Measurements from ENCODE around the gene SLC9A9.
"Not testable (repeated sequence)": the region's sequence is repeated elsewhere in the genome, so short reads cannot be mapped to it uniquely, and the experiment has no call there.

SLC9A9 gene

GRCh38 chr3:143447491-143447890, 400.8 kb downstream of the SLC9A9 start:
- DNase-seq (ENCODE audit: low read depth), result no peak

- DNase-seq (ENCODE audit: low read depth), result no peak
Observed at GRCh38 chr3:143445118-143445517, 403.1 kb downstream of the SLC9A9 start.

GRCh38 chr3:143443851-143444331, 404.4 kb downstream of the SLC9A9 start:
- DNase-seq (ENCODE audit: low read depth), result no peak

GRCh38 chr3:143442814-143443447, 405.3 kb downstream of the SLC9A9 start:
- DNase-seq (ENCODE audit: low read depth), result no peak

- DNase-seq (ENCODE audit: low read depth), result no peak
Observed at GRCh38 chr3:143441516-143442171, 406.6 kb downstream of the SLC9A9 start.

- DNase-seq (ENCODE audit: low read depth), result no peak
Observed at GRCh38 chr3:143439817-143440216, 408.5 kb downstream of the SLC9A9 start.

- no peak for DNase-seq (ENCODE audit: low read depth)
Observed at GRCh38 chr3:143437405-143437804, 410.9 kb downstream of the SLC9A9 start.

- DNase-seq (ENCODE audit: low read depth), result no peak
Observed at GRCh38 chr3:143436231-143436930, 411.9 kb downstream of the SLC9A9 start.

- no peak for DNase-seq (ENCODE audit: low read depth)
Observed at GRCh38 chr3:143433787-143434378, 414.4 kb downstream of the SLC9A9 start.

- not testable (repeated sequence) for DNase-seq (ENCODE audit: low read depth)
Observed at GRCh38 chr3:143431298-143431697, 417.0 kb downstream of the SLC9A9 start.

- DNase-seq (ENCODE audit: low read depth), result no peak
Observed at GRCh38 chr3:143430568-143430967, 417.7 kb downstream of the SLC9A9 start.

GRCh38 chr3:143429628-143430514, 418.4 kb downstream of the SLC9A9 start:
- no peak for DNase-seq (ENCODE audit: low read depth)

GRCh38 chr3:143428294-143428693, 420.0 kb downstream of the SLC9A9 start:
- no peak for DNase-seq (ENCODE audit: low read depth)

GRCh38 chr3:143427631-143428030, 420.6 kb downstream of the SLC9A9 start:
- DNase-seq (ENCODE audit: low read depth), result no peak

- no peak for DNase-seq (ENCODE audit: low read depth)
Observed at GRCh38 chr3:143424874-143425273, 423.4 kb downstream of the SLC9A9 start.

GRCh38 chr3:143421556-143421955, 426.7 kb downstream of the SLC9A9 start:
- DNase-seq (ENCODE audit: low read depth), result no peak

GRCh38 chr3:143419611-143420010, 428.7 kb downstream of the SLC9A9 start:
- no peak for DNase-seq (ENCODE audit: low read depth)

- no peak for DNase-seq (ENCODE audit: low read depth)
Observed at GRCh38 chr3:143418391-143418790, 429.9 kb downstream of the SLC9A9 start.

GRCh38 chr3:143416229-143416628, 432.0 kb downstream of the SLC9A9 start:
- no peak for DNase-seq (ENCODE audit: low read depth)

- no peak for DNase-seq (ENCODE audit: low read depth)
Observed at GRCh38 chr3:143414571-143415253, 433.6 kb downstream of the SLC9A9 start.

- DNase-seq (ENCODE audit: low read depth), result no peak
Observed at GRCh38 chr3:143413372-143413771, 434.9 kb downstream of the SLC9A9 start.

Measured in stimulated activated CD8-positive, alpha-beta memory T cell treated with anti-CD3 and anti-CD28 coated beads, Interleukin-4, amount 100 ng/mL, for 24 hours (primary cell).